Left lung (tissue), 10 donors: ENCODE data around the gene ZFP1. TPM values are rescaled to one million over a fixed set of nuclear protein-coding genes. Genes with fewer than 3 reads are reported as not detected.

ENCODE experiments used
- ATAC-seq: fragments of 200-7000 bp; cut with Tn5 transposase; one replicate; pipeline ENCODE4 v1.9.1; 2020; ENCODE audit warnings: moderate library complexity
- DNase-seq, 4 donors: peaks; one replicate each; pipeline ENCODE4 v3.0.0-alpha.2; 2013 to 2020
- H3K27ac ChIP-seq, 2 donors: fragments of 200-600 bp; sonication (generic) in 1 of 2; one replicate each; pipeline versions ENCODE4 v1.5.0 to v1.8.0; 2020 to 2021
- H3K27me3 ChIP-seq, 2 donors: fragments of 200-600 bp; sonication (generic) in 1 of 2; one replicate each; pipeline versions ENCODE4 v1.5.0 to v1.8.0; 2020 to 2021
- H3K36me3 ChIP-seq, 2 donors: fragments of 200-600 bp; sonication (generic) in 1 of 2; one replicate each; pipeline versions ENCODE4 v1.5.0 to v1.8.0; 2020 to 2021
- H3K4me1 ChIP-seq, 2 donors: fragments of 200-600 bp; one replicate each; pipeline ENCODE4 v1.8.0; 2021
- H3K4me3 ChIP-seq, 2 donors: fragments of 200-600 bp; sonication (generic) in 1 of 2; one replicate each; pipeline versions ENCODE4 v1.5.0 to v1.8.0; 2020 to 2021; ENCODE audit warnings: mild to moderate bottlenecking in 1 of 2
- H3K9me3 ChIP-seq, 2 donors: fragments of 200-600 bp; sonication (generic) in 1 of 2; one replicate each; pipeline versions ENCODE4 v1.5.0 to v1.8.0; 2020 to 2021
- CTCF ChIP-seq, 2 donors: fragments of 200-600 bp; sonication (generic) in 1 of 2; IDR thresholded peaks; one replicate each; pipeline versions ENCODE4 v1.5.0 to v1.8.0; 2021; ENCODE audit warnings: antibody characterized with exemption in 2 of 2
- intact Hi-C, 2 donors: fragments of 100-400 bp; cut with DNase I; formaldehyde crosslinking; loops; one replicate each; pipeline versions ENCODE4 v1.11.2 to v1.14.2; 2022
- polyA plus RNA-seq, 6 donors: library from polyadenylated mRNA; unstranded; fragments of 120-200 nt; gene quantifications; one replicate each; pipeline ENCODE4 v1.2.1, GENCODE V29; 2013; ENCODE audit not compliant: insufficient read length in 6 of 6
- total RNA-seq, 2 donors: library from RNA; stranded (reverse); fragmentation: NEBNext Ultra II Directional; extraction: Animal tissue kit (Norgen Biotek cat#: 25700); gene quantifications; one replicate each; pipeline ENCODE4 v1.2.1, GENCODE V29; 2021
- donor health status: DM: no; HTN: yes; CAD: no.
- donor health status: DM: no; HTN: no; CAD: no.

The ZFP1 gene
- total and polyA plus RNA-seq, 8 donors, result 8.4 to 25.5 (median 22.4) TPM

- intact Hi-C loops, result no loop called here
- H3K4me3 ChIP-seq, result no peak overlapping the region
Observed at GRCh38 chr16:75113541-75114121, 34.7 kb upstream of the ZFP1 start.

GRCh38 chr16:75114179-75114945 is 34.0 kb upstream of the ZFP1 start:
- ATAC-seq, result no peak
- Histone ChIP-seq H3K4me3 (no peak overlapping the region), H3K9me3 (no peaks in the 10 kb centered on the region), H3K27me3 (peaks cover 0 to 11% of the 10 kb centered on the region in 2 donors), H3K36me3 (no peaks in the 10 kb centered on the region), H3K4me1 (peaks cover 25 to 50% of the 10 kb centered on the region in 2 donors), H3K27ac (no peak overlapping the region)
- peak in 1 of 4 donors; percentile 76 for DNase-seq
- TF ChIP-seq CTCF (IDR thresholded peaks at IDR 0.05), result no peak
- intact Hi-C loops, result no loop called here

More at GRCh38 chr16:75113541-75114121, 34.7 kb upstream of the ZFP1 start:
- ATAC-seq (no peak), DNase-seq (peak in 1 of 4 donors; percentile 47)
- no peak for TF ChIP-seq CTCF (IDR thresholded peaks at IDR 0.05)
- H3K36me3 ChIP-seq, result no peaks in the 10 kb centered on the region
- H3K27ac ChIP-seq, result no peak overlapping the region
- H3K9me3 ChIP-seq, result no peaks in the 10 kb centered on the region
- peaks cover 28 to 57% of the 10 kb centered on the region in 2 donors for H3K4me1 ChIP-seq
- peaks cover 0 to 11% of the 10 kb centered on the region in 2 donors for H3K27me3 ChIP-seq

GRCh38 chr16:75114946-75115825 is 33.1 kb upstream of the ZFP1 start:
- DNase-seq, result peak in 1 of 4 donors; percentile 60

GRCh38 chr16:75116081-75116910 is 32.0 kb upstream of the ZFP1 start, which contains the start of gene LDHD:
LDHD (minus strand) TSS chr16:75116780; CDS start chr16:75116720, 60 bp downstream.
- peaks cover 0 to 6% of the 10 kb centered on the region in 2 donors for H3K9me3 ChIP-seq
- TF ChIP-seq CTCF (IDR thresholded peaks at IDR 0.05), result no peak
- no peaks in the 10 kb centered on the region for H3K36me3 ChIP-seq
- H3K27ac ChIP-seq, result peak within 1 kb of the TSS in 1 of 2 donors; percentile 39
- peak; percentile 99 for ATAC-seq
- peaks cover 7 to 30% of the 10 kb centered on the region in 2 donors for H3K4me1 ChIP-seq
- H3K4me3 ChIP-seq, result peak within 1 kb of the TSS; percentile 35 to 46
- DNase-seq, result peak in 3 of 4 donors; percentile 50 to 94 (median 85)
- peaks cover 0 to 11% of the 10 kb centered on the region in 2 donors for H3K27me3 ChIP-seq
- intact Hi-C loops, result no loop called here

More at GRCh38 chr16:75114946-75115825, 33.1 kb upstream of the ZFP1 start:
- intact Hi-C loops, result no loop called here
- ATAC-seq, result no peak
- Histone ChIP-seq H3K4me1 (peaks cover 17 to 42% of the 10 kb centered on the region in 2 donors), H3K27ac (no peak overlapping the region), H3K4me3 (no peak overlapping the region), H3K9me3 (no peaks in the 10 kb centered on the region), H3K36me3 (no peaks in the 10 kb centered on the region), H3K27me3 (peaks cover 0 to 11% of the 10 kb centered on the region in 2 donors)
- no peak for TF ChIP-seq CTCF (IDR thresholded peaks at IDR 0.05)
